NCI-H2227 treated with DMSO at 0.1 percent for 48 hours (cell line): ENCODE data around the gene TTLL13.
"Not testable (repeated sequence)": the region's sequence is repeated elsewhere in the genome, so short reads cannot be mapped to it uniquely, and the experiment has no call there.

Experiments
- DNase-seq: peaks from one replicate; lab custom pipeline; 2025; lab: John Stamatoyannopoulos, UW

TTLL13 gene

GRCh38 chr15:90239371-90239770, 10.0 kb upstream of the TTLL13 start:
- no peak for DNase-seq

GRCh38 chr15:90240856-90241255, 8.5 kb upstream of the TTLL13 start:
- no peak for DNase-seq

- no peak for DNase-seq
These were observed 7.8 kb upstream of the TTLL13 start for GRCh38 chr15:90241343-90242192.

GRCh38 chr15:90243943-90244639, 5.3 kb upstream of the TTLL13 start:
- no peak for DNase-seq

- no peak for DNase-seq
These were observed 560 bp upstream of the TTLL13 start for GRCh38 chr15:90248789-90249202.

- no peak for DNase-seq
These were observed 8.4 kb downstream of the TTLL13 start for GRCh38 chr15:90257776-90258175.

GRCh38 chr15:90259524-90259923, 10.2 kb downstream of the TTLL13 start:
- DNase-seq = no peak

- DNase-seq = not testable (repeated sequence)
These were observed 11.4 kb downstream of the TTLL13 start for GRCh38 chr15:90260731-90261130.

- DNase-seq = no peak
These were observed 12.5 kb downstream of the TTLL13 start for GRCh38 chr15:90261811-90262210.

- DNase-seq = no peak
These were observed 13.1 kb downstream of the TTLL13 start for GRCh38 chr15:90262426-90262825.

GRCh38 chr15:90264671-90265070, 15.3 kb downstream of the TTLL13 start:
- DNase-seq = no peak

GRCh38 chr15:90265271-90266060, 16.1 kb downstream of the TTLL13 start, which contains the start of gene NGRN:
TSS of gene NGRN (plus strand) at chr15:90265672. CDS start at chr15:90265713, 41 bp downstream.
- peak; percentile 85 for DNase-seq

GRCh38 chr15:90266061-90266431, 16.7 kb downstream of the TTLL13 start:
- DNase-seq = peak; percentile 45

GRCh38 chr15:90266485-90266884, 17.1 kb downstream of the TTLL13 start:
- DNase-seq = no peak

GRCh38 chr15:90268415-90268814, 19.1 kb downstream of the TTLL13 start:
- DNase-seq = no peak

- no peak for DNase-seq
These were observed 21.3 kb downstream of the TTLL13 start for GRCh38 chr15:90270502-90271150.

- DNase-seq = no peak
These were observed 22.3 kb downstream of the TTLL13 start for GRCh38 chr15:90271459-90272166.

GRCh38 chr15:90278467-90278866, 29.1 kb downstream of the TTLL13 start:
- not testable (repeated sequence) for DNase-seq

GRCh38 chr15:90280743-90281142, 31.4 kb downstream of the TTLL13 start:
- DNase-seq = not testable (repeated sequence)

- DNase-seq = not testable (repeated sequence)
These were observed 32.3 kb downstream of the TTLL13 start for GRCh38 chr15:90281637-90282036.

- DNase-seq = no peak
These were observed 37.3 kb downstream of the TTLL13 start for GRCh38 chr15:90286678-90287077.
